HG02798 (cell line): Measurements from ENCODE around the gene C10orf53.

Source experiments
- ATAC-seq: cut with Tn5 transposase; IDR thresholded peaks from one replicate; pipeline ENCODE4 v1.9.1; 2021; ENCODE audit warnings: mild to moderate bottlenecking; ENCODE audit not compliant: unreplicated experiment, poor library complexity

The C10orf53 gene

GRCh38 chr10:49679480-49679893 lies at the start of gene C10orf53:
C10orf53 (plus strand) TSS chr10:49679651; CDS start chr10:49679698, 47 bp downstream.
- ATAC-seq = no peak

- no peak for ATAC-seq
These were observed 47.5 kb upstream of the C10orf53 start for GRCh38 chr10:49631975-49632374.

- no peak for ATAC-seq
These were observed 46.8 kb upstream of the C10orf53 start for GRCh38 chr10:49632406-49633317.

- ATAC-seq = no peak
These were observed 46.0 kb upstream of the C10orf53 start for GRCh38 chr10:49633327-49634068.

- ATAC-seq = no peak
These were observed 45.3 kb upstream of the C10orf53 start for GRCh38 chr10:49634069-49634660.

GRCh38 chr10:49642311-49642710 lies 37.1 kb upstream of the C10orf53 start:
- ATAC-seq = no peak

- no peak for ATAC-seq
These were observed 36.0 kb upstream of the C10orf53 start for GRCh38 chr10:49643241-49644034.

- no peak for ATAC-seq
These were observed 35.3 kb upstream of the C10orf53 start for GRCh38 chr10:49644035-49644646.

- no peak for ATAC-seq
These were observed 34.0 kb upstream of the C10orf53 start for GRCh38 chr10:49645417-49645816.

- no peak for ATAC-seq
These were observed 33.3 kb upstream of the C10orf53 start for GRCh38 chr10:49645871-49646870.

- ATAC-seq = no peak
These were observed 31.9 kb upstream of the C10orf53 start for GRCh38 chr10:49647554-49647953.

- no peak for ATAC-seq
These were observed 31.3 kb upstream of the C10orf53 start for GRCh38 chr10:49647985-49648795.

GRCh38 chr10:49649294-49649693 lies 30.2 kb upstream of the C10orf53 start:
- no peak for ATAC-seq

- no peak for ATAC-seq
These were observed 29.3 kb upstream of the C10orf53 start for GRCh38 chr10:49649936-49650723.

- no peak for ATAC-seq
These were observed 28.8 kb upstream of the C10orf53 start for GRCh38 chr10:49650724-49651034.

- no peak for ATAC-seq
These were observed 28.2 kb upstream of the C10orf53 start for GRCh38 chr10:49651039-49651835.
